NK-92 (cell line): Measurements from ENCODE around the gene NEK3.
"Not testable (repeated sequence)": the region's sequence is repeated elsewhere in the genome, so short reads cannot be mapped to it uniquely, and the experiment has no call there.

Source experiments
- DNase-seq: peaks from one replicate; lab custom pipeline; 2025; ENCODE audit not compliant: unreplicated experiment; lab: John Stamatoyannopoulos, UW

NEK3 gene

DNA sequence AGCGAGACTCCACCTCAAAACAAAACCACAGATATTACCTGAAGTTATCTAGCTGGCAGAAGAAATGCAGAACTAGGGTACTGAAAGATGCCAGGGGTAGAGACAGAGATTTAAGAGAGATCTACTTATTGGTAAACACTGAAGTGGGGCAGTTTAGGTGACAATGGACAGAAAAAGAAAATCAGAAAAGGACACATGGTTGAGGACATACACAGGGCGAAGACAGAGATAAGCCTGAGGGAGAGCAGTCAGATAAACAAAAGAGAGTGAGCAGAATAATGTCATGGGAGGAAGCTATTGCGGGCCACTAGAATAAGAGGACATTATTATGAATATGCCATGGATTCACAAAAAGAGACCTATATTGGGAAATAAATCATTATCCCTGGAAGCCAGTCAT is 33.9 kb downstream of the NEK3 start:
- no peak for DNase-seq

DNA sequence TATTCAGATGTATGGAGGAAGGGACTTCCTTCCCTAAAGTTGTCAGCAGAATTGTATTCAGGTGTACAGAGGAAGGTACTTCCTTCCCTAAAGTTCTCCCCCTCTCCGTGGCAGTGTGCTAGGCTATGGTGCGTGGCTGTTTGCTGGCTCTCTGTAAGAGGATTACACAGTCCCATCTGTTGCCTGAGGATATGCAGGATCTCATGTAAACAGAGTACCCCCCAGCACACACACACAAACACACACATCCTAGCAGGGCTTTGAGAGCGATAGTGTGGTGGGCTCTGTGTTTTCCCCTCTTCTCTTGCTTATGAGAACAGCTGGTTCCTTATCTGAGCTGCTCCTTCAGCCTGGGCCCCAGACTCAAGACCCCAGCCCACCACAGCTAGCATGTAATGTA is 40.8 kb downstream of the NEK3 start:
- DNase-seq = no peak

DNA sequence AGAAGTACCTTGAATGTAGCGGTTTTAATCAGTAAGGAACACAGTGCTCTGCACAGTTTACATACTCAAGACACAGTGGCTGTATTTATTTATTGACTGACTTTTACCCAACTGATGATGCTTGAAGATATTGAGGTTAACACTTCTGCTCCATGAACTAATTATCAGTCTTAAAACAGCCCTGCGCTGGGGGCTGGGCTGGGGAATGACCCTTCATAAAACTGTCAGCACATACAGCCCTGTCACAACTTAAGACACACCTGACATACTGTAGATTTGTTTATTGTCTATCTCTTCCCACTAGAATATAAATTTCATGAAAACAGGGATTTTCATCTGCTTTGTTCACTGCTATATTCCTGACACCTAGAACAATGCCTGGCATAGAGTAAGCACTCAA is 41.3 kb downstream of the NEK3 start:
- DNase-seq = no peak

DNA sequence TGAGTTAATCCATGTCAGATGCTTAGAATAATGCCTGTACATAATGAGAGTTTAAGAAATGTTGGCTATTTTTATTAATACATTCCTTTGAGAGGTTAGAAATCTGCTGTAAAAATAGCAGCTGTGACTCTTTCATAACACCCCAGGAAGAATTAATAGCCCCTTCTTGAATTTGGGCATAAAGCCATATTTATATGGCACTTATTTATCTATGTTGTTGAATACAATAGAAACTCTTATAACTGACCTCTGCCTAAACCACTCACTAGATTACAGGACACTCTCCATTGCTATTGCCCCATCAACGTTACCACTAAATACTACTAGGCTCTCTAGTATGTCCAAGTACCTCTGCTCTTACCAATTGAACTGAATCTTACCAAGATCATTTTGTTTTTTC is 46.8 kb downstream of the NEK3 start:
- DNase-seq = no peak

DNA sequence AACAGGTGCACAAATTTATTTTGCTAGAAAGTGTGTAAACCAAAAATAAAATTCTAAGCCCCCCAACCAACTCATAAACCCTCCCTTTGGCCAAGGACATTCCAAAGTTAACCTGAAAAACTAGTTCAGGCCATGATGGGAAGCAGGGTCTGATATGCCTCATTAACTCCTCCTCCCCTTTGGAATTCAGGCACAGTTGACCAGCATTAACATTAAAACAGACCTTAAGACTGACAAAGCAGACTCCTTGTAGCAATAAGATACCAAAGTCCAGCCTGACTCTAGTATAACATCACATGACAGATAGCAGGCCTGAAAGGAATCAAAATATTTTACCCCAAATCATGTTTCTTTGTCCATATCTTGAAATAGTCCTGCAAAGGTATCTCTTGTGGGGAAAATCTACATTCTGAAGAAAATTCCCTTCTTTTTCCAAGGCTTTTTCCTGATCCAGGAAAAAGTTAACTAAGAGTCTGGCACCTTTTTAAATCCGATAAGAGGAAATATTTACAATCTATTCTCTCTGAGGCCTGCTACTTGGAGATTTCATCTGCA is 50.2 kb downstream of the NEK3 start:
- no peak for DNase-seq

DNA sequence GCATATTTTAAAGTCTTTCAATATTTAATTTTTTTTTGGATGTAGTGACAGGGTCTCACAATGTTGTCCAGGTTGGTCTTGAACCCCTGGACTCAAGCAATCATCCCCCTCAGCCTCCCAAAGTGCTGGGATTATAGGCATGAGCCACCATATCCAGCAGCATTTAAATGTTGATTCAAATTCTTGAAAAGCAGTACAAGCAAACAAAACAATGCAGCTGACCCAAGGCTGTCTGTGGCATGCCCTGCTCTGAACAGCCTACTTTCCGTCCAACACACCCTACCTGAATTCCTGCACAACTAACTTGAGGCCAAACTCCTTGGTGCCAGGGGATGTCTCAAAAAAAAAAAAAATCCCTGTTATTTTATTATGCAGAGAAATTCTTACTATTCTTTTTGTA is 53.6 kb downstream of the NEK3 start:
- no peak for DNase-seq

DNA sequence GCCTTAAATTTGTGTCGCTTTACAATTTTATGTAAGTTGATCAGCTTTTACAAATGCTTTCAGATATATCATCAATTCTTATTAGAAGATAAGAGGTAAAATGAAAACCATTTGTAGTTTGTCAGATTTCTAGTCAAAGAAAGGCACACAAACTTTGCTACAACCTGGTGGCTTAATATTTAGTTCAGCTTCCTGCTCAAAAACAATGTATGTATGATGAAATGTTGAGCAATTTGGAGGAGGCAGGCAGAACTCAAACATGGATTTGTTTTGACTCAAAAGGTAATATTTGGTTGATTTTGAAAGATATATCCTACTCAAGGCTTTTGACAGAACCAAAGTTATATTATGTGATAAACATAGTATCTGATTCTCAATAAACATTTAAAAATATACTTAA is 54.8 kb downstream of the NEK3 start:
- no peak for DNase-seq

DNA sequence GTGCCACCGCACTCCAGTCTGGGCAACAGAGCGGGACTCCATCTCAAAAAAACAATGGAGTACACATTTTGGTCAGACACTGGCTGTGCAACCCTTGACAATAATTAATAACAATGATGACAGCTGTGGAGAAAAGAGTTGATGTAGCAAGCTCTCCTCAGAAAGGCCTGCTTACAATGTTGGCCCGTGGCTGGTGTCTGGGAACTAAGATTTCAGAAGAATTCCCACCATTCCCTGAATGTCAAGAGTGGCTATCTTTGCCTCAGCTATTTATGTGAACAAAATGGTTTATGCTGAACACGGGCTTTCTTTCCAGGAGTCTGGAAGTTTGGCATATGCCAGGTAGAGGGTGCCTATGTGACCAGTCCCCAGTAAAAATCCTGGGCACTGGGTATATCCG is 56.0 kb downstream of the NEK3 start:
- DNase-seq = no peak

DNA sequence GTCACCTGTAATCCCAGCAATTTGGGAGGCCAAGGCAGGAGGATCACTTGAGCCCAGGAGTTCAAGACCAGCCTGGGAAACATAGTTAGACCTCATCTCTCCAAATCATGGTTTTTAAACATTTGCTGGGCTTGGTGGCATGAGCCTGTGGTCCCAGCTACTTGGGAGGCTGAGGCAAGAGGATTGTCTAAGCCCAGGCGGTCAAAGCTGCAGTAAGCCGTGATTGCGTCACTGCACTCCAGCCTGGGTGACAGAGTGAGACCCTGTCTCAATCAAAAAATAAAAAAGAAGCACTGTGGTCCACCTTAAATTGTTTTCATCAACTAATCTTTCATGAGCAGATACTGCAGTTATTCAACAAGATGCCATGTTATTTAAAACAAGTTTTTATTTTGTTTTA is 57.0 kb downstream of the NEK3 start:
- DNase-seq = not testable (repeated sequence)

DNA sequence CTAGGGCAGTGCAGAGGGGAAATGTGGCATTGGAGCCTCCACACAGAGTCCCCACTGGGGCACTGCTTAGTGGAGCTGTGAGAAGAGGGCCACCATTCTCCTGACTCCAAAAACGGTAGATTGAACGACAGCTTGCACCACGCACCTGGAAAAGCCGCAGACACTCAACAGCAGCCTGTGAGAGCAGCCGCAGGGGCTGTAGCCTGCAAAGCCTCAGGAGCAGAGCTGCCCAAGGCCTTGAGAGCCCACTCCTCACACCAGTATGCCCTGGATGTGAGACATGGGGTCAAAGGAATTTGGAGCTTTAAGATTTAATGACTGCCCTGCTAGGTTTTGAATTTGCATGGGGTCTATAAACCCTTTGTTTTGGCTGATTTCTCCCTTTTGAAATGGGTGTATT is 62.2 kb downstream of the NEK3 start:
- DNase-seq = no peak

DNA sequence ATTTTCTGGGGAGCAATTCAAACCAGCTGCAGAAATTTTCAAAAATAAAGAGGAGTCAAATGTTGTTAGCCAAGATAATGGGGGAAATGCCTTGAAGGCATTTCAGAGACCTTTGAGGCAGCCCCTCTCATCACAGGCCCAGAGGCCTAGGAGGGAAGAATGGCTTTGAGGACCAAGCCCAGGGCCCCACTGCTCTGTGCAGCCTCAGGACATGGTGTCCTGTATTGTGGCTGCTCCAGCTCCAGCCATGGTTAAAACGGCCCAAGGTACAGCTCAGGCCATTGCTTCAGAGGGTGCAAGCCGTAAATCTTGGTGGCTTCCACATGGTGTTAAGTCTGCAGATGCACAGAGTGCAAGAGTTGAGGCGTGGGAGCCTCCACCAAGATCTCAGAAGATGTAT is 62.6 kb downstream of the NEK3 start:
- no peak for DNase-seq

DNA sequence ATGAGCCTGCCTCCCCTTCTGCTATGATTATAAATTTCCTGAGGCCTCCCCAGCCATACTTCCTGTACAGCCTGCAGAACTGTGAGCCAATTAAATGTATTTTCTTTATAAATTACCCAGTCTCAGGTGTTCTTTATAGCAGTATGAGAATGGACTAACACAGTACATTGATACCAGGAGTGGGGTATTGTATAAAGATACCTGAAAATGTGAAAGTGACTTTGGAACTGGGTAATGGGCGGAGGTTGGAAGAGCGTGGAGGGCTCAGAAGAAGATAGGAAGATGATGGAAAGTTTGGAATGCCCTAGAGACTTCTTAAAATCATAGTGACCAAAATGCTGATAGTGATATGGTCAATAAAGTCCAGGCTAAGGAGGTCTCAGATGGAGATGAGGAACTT is 63.3 kb downstream of the NEK3 start:
- no peak for DNase-seq

DNA sequence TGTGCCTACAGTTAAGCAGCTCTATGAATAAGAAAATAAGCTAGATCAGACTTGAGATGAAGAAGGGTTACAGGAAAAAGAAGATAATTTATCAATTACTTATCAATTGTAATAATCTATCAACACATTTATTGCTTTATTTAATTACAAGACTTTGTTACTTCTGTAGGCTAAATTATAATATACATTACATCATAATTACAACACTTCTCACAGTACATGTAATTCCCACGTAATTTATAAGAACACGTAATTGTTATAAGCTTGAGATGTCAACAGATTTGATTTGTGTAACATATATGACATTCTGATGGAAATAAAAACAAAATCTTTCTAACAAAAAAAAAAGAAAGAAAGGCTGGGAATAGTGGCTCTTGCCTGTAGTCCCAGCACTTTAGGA is 67.3 kb downstream of the NEK3 start:
- DNase-seq = no peak

DNA sequence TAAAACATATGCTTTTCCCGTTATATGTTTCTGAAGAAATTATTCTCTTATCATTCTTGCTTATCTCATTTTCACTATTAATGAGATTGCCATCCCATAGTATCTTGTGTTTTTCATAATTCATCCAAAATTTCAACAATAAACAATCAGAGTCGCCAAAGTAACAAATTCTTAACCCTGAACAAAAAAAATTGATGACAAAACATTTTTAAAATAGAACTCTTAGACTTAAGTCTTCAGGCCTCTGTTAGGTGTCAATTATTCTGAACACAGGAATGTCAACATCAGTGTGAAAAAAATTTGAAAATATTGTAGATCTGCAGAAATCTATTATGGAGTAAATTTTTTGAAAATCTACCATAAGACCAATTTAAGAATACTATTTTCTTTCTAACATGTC is 67.9 kb downstream of the NEK3 start:
- no peak for DNase-seq

DNA sequence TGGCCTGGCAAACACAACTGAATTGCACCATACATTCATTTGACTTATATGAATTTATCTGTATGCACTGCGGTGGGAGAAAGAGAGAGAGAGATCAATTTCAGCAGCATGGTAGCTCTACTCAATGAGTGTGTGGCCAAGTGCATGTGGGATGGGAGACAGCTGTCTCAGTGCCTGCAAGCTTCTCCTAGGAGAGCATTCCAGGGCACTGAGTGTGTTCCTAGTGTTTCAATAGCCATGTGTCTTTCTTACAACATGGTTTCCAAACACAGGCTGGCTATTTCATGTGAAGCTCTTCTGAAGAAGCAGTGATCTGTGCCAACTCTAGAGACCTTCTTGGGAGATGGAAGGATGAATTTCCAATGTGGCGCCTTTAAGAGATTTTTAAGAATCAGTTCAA is 74.0 kb downstream of the NEK3 start:
- DNase-seq = no peak

DNA sequence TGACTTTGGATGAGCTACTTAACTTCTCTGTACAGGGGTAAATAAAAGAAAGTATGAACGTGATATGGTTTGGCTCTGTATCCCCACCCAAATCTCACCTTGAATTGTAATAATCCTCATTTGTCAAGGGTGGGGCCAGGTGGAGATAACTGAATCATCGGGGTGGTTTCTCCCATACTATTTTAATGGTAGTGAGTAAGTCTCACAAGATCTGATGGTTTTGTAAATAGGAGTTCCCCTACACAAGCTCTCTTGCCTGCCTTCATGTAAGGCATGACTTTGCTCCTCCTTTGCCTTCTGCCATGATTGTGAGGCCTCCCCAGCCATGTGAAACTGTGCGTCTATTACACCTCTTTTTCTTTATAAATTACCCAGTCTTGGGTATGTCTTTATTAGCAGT is 74.4 kb downstream of the NEK3 start:
- DNase-seq = not testable (repeated sequence)
